Fibroblast of skin of scalp (primary cell): Measurements from ENCODE around the gene BRF1.
"Not testable (repeated sequence)": the region's sequence is repeated elsewhere in the genome, so short reads cannot be mapped to it uniquely, and the experiment has no call there.

Source experiments
- DNase-seq: peaks from one replicate; pipeline ENCODE4 v3.0.0-alpha.2; 2013

The BRF1 gene

DNA sequence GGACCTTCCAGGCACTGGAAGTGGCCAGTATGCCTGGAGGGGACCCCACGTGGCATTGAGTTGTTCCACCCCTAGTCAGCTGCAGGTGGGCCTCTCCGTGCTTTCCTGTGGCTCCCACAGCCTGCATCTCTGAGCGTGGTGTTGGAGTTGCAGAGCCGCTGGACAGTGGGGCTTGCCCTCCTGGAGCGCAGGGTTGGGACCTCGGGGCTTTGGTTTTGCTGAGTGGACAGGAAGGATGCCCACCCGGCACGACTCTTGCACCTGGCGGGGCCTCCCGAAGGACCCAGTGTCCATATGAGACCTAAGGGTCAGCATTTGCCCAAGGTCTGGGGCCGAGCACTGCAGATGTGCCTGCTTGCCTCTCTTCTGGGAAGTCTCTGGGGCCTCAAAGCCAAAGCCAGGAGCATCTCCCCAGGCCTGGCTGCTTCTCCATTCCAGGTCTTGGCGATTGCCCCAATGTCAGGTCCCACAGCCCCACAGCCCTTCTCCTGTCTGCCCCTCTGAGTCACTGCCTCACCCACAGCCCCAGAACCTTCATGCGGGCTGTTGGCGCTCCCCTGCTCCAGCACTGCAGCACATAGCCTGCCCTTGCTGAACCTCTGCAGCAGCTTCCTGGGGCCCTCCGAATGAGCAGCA, 15.3 kb upstream of the BRF1 start:
- DNase-seq: no peak

DNA sequence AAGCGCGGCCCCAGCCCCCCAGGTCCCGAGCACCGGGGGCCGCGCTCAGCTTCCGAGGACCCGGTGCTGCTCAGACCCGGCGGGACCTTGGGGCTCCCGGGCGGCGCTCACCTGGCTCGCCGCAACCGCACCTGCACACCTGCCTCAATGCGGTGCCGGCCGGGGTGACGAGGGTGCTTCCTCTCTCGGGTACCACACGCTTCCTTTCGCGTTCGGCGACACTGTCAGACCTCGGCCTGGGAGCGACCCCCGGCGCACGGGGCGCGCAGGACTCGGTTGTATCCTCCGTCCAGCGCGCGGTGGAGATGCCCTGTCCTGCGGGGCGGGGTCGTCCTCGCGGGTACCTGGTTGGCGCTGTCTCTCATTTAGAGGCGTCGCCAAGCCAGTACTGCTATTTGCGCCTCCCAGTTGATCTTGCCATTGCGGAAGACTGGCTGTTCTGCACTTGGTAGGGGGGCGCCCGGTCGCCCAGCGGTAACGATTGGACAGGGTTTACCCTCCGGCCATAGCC, 14.5 kb upstream of the BRF1 start:
- no peak for DNase-seq

DNA sequence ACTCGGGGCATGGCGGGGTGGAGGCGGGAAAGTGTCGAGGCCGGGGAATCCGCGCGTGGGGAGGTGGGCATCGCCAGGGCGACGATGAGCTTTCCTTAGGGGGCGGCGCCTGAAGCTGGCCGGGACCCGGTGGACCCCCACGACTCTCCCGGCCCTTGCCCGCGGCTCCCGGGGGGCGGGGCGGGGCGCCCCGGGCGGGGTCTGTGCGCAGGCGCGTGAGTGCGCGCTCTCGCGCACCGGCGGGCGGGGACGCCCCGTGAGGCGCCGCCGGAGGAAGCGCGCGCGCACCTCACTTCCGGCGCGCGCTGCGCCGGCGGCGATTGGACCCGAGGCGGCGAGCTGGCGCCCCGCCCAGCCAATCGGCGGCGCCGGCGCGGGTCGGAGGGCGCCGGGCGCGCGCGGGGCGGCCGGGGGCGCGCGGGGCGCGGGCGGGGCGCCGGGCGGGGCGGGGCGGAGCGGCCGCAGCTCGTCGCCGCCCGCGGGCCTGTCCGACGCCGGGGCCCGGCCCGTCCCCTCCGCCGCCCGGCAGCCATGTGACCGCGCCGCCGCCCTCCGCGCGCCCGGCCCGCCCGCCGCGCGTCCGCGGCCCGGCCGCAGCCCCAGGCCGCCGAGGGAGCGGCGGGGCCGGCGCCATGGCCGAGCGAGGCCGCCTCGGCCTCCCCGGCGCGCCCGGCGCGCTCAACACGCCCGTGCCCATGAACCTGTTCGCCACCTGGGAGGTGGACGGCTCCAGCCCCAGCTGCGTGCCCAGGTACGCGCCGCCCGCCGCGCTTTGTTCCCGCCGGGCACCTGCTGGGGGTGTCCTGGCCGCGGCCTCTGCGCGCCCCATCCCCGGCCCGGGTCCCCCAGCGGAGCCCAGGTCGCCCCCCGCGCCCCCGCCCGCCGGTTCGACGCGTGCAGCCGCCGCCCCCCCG, 13.7 kb upstream of the BRF1 start, which contains the start of gene PACS2:
TSS of gene PACS2 (plus strand) at position 462 of the 914 bp plus-strand sequence. CDS start at position 633, 171 bp downstream.
- DNase-seq: peak; percentile 92

DNA sequence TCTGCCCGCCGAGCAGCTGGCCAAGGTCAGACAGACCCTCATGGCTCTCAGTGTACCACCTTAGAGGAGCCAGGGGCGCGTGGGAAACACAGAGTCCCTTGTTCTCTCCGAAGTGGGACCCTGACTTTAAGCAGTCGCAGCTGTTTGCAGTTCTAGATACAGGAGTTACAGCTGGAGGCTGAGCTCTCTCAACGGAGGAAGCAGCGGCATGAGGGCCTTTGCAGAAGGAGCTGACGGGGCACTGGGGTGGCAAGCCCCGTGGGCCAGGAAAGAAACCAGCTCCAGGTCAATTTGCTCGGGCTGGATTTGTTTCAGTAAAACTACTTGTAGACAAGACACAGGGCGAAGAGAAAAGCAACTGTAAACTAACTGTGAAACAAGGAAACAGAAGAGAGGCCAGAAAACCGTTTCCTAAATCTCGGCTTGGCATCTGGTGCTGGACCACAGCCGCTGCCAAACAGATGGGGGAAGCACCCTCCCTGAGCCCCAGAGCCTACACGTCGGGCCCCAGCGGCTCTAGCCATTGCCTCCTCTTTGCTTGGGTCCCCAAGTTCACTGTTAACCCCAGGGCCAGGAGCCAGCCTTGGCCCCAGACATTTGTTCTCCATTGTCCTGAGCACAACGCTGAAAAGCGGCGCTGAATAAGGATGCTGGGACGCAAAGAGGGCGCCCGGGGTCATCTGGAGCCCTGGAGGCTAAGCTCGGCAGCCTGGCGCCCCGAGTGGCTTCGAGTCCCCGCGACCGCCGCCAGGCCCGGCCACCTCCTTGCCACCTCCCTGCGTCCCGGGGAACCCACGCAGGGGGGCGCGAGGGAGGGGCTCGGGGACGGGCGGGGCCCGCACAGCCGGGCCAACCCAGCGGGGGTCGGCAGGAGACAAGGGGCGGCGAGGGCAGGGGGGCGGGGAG, 12.8 kb upstream of the BRF1 start:
- no peak for DNase-seq

DNA sequence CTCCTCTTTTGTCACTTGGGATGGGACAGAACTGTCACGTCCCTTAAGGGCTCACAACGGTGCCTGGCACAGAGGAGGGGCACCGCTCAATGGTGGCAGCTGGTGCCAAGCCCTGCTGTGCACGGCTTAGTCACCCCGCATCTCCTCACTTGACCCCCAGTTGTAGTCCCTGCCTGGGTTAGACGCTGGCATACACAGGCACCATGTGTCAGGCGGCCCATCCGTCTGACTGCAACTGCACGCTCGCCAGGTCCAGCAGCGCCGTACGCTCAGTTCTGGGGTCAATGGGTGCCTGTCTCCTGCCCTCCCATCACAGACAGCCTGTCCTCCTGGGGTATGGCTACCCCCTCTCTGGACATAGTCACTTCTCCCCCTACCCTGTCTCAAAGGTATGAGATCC, 12.2 kb upstream of the BRF1 start:
- DNase-seq: no peak

DNA sequence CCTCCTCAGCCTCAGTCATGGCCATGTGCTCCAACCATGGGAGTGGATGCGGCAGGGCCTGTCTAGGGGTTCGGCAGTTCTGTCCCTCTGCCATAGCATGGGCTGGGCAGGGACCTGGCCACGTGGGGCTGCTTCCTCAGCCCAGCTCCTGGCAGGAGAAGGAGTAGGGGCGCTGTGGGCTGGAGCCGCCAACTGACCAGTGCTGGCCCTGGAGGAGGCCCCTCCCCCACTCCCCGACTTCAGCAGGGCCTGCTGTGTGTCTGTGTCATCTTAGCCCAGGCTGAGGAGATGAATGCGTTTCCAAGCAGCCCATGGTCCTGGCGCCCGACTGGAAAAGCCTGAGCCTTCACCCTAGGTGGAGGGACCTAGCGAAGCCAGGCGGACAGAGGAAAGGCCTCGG, 11.0 kb upstream of the BRF1 start:
- no peak for DNase-seq

DNA sequence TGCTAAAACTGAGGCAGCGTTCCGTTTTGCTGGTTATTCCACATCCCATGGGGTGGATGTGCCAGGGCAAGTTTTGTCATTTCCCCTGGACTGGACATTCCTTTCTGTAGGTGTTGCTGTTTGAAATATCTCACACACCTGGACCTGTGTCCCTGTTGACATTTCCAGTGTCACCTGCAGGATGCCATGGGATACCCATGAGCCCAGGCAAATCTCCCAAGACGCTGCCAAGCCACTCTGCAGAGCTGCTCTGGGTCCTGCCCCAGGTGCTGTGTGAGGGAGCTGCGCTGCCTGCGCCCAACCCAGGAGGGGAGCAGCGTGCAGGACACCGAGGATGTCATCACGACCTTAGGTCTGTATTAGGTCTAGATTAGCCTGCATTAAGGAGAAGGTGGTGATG, 8.6 kb upstream of the BRF1 start:
- no peak for DNase-seq

DNA sequence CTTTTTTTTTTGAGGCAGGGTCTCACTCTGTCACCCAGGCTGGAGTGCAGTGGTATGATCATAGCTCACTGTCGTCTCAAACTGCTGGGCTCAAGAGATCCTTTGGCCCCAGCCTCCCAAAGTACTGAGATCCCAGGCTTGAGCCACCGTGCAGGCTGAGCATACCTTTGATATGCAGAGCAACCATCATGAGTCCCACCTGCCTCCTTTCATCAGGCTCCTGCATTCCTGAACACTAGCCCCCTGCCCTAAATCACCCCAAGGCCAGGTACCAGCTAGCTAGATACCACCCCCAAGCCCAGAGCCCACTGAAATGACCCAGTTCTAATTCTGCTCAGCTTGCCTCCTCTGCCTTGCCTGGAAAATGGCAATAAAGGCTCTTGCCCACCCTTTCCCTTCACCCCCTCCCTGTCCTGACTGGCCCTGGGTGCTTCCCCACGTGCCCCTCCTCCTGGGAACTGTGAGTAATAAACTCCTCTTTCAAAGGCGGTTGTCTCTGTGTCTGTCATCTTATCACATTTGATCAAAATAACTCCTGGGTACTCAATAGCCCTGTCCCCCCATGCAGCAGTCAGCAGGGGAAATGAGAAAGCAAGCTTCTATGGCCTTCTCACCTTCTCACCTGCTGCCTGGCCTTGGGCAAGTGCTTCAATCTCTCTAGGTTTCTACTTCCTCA, 6.4 kb upstream of the BRF1 start:
- no peak for DNase-seq

DNA sequence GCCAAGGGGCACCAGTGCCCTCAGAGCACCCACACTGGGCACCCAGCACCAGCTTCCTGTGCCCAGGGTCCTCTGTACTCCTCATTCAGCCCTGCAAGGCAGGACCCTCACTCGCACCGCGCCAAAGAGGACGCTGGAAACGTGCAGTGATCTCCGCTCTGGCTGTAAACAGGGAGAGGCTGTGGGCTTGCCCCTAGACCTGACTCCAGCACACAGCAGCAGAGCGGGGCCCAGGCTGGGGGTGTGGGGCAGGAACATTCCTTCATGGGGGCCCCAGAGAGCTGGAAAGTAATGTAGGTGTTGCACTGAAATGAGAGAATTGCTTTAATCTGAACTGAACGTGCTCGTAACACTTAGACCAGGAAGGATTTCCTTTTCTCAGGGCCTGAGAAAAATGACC, 5.0 kb upstream of the BRF1 start:
- no peak for DNase-seq

DNA sequence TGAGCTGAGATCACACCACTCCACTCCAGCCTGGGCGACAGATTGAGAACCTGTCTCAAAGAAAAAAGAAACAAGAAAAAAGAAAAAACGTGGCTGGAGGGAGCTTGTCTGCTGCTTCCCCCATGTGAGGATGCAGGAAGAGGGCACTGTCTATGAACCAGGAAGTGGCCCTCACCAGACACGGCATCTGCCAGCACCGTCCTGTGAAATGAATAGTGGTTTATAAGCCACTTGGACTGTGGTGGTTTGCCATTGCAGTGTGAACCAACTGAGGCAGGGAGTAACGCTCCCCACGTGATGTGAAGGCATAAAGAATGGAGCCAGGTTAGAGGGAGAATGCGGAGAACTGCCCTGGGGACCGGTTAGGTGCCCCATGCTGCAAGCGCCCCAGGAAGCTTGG, 4.5 kb upstream of the BRF1 start:
- no peak for DNase-seq

DNA sequence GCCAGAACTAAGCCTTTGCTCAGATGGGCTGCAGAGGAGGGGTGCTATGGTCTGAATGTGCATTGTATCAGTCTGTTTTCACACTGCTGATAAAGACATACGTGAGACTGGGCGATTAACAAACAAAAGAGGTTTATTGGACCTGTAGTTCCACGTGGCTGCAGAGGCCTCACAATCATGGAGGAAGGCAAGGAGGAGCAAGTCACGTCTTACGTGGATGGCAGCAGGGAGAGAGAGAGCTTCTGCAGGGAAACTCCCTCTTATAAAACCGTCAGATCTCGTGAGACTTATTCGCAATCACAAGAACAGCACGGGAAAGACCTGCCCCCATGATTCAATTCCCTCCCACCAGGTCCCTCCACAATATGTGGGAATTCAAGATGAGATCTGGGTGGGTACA, 3.8 kb upstream of the BRF1 start:
- DNase-seq: no peak

DNA sequence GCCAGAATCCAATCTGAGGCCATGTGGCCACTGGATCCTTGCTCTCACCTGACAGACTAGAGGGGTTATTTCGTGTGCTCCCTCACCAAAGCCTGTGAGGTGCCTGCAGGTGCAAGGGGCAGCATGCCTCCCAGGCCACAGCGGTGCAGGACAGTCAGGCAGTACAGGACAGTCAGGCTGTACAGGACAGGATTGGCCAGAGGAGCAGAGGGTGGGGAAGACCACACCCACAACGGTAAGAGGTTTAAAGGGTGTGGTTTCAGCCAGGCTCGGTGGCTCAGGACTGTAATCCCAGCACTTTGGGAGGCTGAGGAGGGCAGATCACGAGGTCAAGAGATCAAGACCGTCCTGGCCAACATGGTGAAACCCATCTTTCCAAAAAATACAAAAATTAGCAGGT, 3.1 kb upstream of the BRF1 start:
- DNase-seq: no peak

DNA sequence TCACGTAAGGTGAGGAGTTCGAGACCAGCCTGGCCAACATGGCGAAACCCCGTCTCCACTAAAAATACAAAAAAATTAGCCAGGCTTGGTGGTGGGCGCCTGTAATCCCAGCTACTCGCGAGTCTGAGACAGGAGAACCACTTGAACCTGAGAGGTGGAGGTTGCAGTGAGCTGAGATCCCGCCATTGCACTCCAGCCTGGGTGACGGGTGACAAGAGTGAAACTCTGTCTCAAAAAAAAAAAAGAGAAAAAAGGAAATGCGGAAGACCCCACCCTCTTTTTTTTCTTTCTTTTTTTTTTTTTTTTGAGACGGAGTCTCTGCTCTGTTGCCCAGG, 1.1 kb upstream of the BRF1 start:
- DNase-seq: not testable (repeated sequence)

DNA sequence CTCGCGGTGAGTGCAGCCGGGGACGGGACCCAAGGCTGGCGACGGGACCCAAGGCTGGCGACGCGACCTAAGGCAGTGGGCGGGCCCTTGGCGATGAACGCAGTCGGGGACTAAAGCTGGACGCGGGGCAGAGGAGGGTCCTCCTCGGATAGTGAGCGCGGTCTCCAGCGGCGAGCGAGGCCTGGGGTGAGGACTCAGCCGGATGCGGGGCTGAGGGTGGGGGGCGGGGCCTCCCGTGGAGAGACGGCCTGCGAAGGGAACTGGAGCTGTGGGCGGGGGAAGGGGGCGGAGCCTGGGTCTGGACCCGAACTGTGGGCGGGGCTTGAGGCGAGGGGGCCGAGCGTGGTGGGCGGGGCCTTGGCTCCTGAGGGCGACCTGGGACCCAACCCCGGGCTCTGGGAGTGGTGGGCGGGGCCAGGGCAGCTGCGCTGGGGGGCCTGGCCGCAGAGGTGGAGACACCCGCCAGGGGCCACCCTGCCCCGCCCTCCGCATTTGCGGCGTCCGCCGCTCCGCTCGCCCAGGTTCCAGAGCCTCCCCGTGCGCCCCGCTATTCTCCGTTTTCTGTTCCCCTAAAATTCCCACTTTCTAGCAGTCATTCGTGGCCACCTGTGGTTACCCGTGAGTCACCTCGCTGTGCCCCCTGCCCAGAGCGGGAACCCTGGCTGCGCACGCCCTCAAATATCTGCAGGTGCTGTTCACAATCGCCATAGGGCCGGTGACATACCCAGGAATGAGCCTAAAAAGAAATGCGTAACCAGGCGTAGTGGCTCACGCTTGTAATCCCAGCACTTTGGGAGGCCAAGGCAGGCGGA, 508 bp upstream of the BRF1 start:
- peak; percentile 94 for DNase-seq

DNA sequence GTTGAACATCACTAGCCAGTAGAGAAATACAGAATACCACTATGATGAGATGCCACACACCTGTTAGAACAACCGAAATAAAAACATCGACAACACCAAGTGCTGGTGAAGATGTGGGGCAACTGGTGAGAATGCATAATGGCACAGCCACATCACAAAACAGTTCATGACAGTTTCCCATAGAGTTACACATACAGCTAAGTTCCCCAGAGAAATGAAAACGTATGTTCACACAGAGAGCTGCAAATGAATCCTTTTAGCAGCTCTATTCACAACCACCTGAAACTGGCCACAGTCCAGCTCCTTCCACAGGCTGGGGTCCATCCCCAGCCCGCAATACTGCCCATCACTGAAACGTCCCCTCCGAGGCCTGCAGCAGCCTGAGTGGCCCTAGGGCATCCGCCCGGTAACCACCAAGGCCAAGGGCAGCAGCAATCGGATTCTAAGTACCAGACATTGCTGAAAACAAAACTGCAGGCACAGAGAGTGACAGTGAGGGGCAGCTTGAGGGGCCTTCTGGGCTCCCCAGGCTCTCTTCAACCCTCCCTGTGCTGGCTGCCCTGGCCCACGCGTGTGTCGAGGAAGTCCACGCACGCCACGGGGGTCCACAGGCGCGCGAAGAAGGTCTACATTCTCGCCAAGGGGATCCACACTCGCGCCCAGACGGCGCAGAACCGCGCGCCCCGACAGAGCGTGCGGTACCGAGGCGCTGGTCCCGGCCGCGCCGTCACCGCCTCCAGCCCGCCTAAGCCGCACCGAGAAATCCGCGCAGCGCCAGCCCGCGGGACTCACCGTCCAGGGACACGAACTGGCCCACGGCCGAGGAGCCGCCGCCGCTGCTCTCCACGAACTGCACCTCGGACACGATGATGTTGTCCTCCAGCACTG, 903 bp downstream of the BRF1 start:
- no peak for DNase-seq

DNA sequence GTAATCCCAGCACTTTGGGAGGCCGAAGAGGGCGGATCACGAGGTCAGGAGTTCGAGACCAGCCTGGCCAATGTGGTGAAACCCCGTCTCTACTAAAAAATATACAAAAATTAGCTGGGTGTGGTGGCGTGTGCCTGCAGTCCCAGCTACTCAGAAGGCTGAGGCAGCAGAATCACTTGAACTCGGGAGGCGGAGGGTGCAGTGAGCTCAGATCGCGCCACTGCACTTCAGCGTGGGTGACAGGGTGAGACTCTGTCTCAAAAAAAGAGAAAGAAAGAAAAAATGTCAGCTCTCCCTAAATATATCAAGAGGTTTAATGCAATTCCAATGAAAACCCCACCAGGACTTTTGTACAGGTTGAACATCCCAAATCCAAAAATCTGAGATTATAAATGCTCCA, 3.5 kb downstream of the BRF1 start:
- DNase-seq: not testable (repeated sequence)

DNA sequence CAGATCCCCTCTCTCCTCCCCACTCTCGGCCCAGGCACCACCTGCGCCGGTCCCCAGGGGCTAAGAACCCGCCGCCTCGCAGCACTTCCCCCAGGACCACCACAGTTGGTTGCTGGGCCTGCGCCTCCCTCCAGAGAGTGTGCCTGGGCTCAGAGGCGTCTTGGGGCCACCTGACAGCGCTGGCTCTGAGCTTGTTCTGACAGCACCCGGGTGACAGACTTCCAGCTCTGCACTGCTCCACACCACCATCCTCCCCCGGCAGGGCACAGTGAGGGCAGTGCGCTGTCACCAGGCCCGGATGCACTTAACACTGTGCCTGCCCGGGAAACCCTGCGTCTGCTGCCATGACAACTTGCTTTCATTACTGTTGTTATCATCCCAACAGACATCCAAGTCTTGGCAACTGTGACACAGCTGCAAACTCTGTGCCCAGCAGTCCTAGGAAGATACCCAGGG, 6.6 kb downstream of the BRF1 start:
- peak; percentile 34 for DNase-seq

DNA sequence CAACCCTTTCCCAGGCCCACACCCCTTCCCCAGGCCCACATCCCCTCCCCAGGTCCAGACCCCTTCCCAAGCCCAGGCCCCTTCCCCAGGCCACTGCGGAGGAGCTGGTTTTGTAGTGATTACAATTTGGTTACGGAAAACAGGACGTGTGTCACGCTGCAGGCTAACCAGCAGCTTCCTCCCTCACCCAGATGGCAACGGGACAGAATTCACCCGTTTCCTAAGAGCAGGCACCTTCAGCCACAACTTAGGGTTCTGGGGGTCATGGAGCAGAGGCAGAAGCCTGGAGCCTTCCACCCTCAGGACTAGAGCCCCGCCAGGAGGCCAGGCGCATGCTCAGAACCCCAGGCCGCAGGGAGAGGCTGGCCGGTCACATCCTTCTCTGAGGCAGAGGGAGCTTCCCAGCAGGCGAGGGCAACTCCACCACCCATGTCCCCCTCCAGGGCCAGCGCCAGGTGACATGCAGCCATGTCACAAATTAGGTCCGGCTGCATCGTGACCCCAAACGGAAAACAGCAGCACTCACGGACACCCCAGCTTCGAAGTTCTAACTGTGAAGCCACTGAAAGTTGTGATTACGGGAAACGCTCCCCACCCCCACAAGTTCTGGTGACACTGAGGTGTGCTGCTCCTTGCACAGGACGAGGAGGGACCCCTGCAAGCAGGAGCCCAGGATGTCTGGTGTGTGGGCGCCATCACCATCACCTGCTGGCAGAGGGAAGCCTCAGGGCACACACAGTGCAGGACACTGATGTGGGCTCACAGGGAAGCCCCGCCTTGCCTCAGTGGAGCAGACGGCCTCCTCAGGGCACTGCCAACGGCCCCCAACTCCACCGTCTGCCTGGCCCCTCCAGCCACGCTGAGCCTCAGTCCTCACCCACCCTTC, 7.7 kb downstream of the BRF1 start:
- no peak for DNase-seq
